ENCODE results near the gene DNAH9. TPM values are rescaled to one million over a fixed set of nuclear protein-coding genes. Genes with fewer than 3 reads are reported as not detected.

The DNAH9 gene
- total RNA-seq, 1 experiment from 2014 or later = 0.22 TPM

DNA sequence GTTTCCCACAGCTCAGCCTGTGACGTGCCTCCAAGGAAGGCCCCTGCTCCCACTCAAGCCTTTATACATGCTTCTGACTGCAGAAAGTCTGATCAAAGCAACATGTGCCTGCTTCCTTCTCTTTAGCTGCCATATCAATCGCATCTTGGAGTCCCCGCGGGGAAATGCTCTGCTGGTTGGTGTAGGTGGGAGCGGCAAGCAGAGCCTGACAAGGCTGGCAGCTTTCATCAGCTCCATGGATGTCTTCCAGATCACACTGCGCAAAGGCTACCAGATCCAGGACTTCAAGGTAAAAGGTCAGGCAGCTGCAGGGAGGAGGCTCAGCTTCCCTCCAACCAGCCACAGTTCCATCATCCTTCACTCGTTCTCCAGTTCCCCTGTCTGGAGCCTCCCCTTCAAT, 209.3 kb downstream of the DNAH9 start:
- Histone ChIP-seq H3K18ac (ENCODE audit: insufficient read length, low read depth, low read length) (no peak overlapping the region), H3K23ac (ENCODE audit: insufficient read length, low read depth, low read length) (no peak overlapping the region), H4K8ac (replicated peaks; ENCODE audit: insufficient read length, low read depth, low read length) (no peak overlapping the region), H2BK12ac (ENCODE audit: insufficient read length, low read depth, low read length) (no peak overlapping the region), H3K23me2 (ENCODE audit: insufficient read length, low read depth, low read length, poor library complexity, severe bottlenecking) (no peaks in the 10 kb centered on the region), H3K79me1 (ENCODE audit: insufficient read depth, low read depth, low read length, poor library complexity, severe bottlenecking) (no peaks in the 10 kb centered on the region), H2AK5ac (ENCODE audit: insufficient read length, low read length) (no peak overlapping the region), H2AFZ (ENCODE audit: low read length) (no peak overlapping the region), H2BK15ac (ENCODE audit: low read depth, low read length) (no peak overlapping the region), H2BK20ac (ENCODE audit: low read depth, low read length, poor library complexity, severe bottlenecking) (no peak overlapping the region), H3K56ac (ENCODE audit: insufficient read length, low read depth, low read length) (no peak overlapping the region), H3K9me3 (ENCODE audit: control insufficient read depth, low read depth, low read length) (no peaks in the 10 kb centered on the region), H3K9ac (ENCODE audit: extremely low read depth, insufficient read length, low read length) (no peak overlapping the region), H3K4ac (ENCODE audit: low read depth, low read length) (no peak overlapping the region), H4K5ac (ENCODE audit: insufficient read length, low read depth, low read length) (no peak overlapping the region), H2BK120ac (ENCODE audit: low read depth, low read length, poor library complexity, severe bottlenecking) (no peak overlapping the region), H4K91ac (ENCODE audit: insufficient read length, low read depth, low read length) (no peak overlapping the region), H3K4me2 (ENCODE audit: insufficient read depth, insufficient read length, low read length) (no peak overlapping the region), H3K14ac (ENCODE audit: insufficient read depth, low read length) (no peak overlapping the region; the same call in 1 of the 2 replicates), H3K79me2 (ENCODE audit: insufficient read depth, low read length) (no peaks in the 10 kb centered on the region), H3K27ac (ENCODE audit: insufficient read length, low read depth, low read length) (no peak overlapping the region), H2BK5ac (ENCODE audit: insufficient read length, low read length) (no peak overlapping the region), H4K20me1 (ENCODE audit: control insufficient read depth, insufficient read depth, insufficient read length) (no peaks in the 10 kb centered on the region), H3K27me3 (ENCODE audit: insufficient read depth, low read length) (no peaks in the 10 kb centered on the region), H3T11ph (ENCODE audit: low read length) (no peak overlapping the region), H3K4me1 (ENCODE audit: insufficient read depth, low read length) (no peaks in the 10 kb centered on the region)
- Mint-ChIP-seq H3K4me3 (no peak overlapping the region), H3K9me3 (no peaks in the 10 kb centered on the region), H3K4me1 (peaks cover 10% of the 10 kb centered on the region in 2 experiments), H3K27ac (no peak overlapping the region), H3K36me3 (ENCODE audit: insufficient read depth in 1 of 3, low read depth in 3 of 3) (no peaks in the 10 kb centered on the region; a peak in 1 of 7 replicates), H3K27me3 (ENCODE audit: low read depth) (no peaks in the 10 kb centered on the region)
- WGBS (ENCODE audit: extremely low coverage, insufficient read length, low lambda C conversion rate) = no CpG with 5 or more reads among the region's 7 CpGs
- TF ChIP-seq, protein P1, sequence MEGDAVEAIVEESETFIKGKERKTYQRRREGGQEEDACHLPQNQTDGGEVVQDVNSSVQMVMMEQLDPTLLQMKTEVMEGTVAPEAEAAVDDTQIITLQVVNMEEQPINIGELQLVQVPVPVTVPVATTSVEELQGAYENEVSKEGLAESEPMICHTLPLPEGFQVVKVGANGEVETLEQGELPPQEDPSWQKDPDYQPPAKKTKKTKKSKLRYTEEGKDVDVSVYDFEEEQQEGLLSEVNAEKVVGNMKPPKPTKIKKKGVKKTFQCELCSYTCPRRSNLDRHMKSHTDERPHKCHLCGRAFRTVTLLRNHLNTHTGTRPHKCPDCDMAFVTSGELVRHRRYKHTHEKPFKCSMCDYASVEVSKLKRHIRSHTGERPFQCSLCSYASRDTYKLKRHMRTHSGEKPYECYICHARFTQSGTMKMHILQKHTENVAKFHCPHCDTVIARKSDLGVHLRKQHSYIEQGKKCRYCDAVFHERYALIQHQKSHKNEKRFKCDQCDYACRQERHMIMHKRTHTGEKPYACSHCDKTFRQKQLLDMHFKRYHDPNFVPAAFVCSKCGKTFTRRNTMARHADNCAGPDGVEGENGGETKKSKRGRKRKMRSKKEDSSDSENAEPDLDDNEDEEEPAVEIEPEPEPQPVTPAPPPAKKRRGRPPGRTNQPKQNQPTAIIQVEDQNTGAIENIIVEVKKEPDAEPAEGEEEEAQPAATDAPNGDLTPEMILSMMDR (conservative IDR thresholded peaks at IDR 0.05) = no peak
- DNase-seq = no peak
